Cardiac fibroblast (primary cell): ENCODE results near the gene CYFIP1.

Experiments
- DNase-seq, 2 donors: peaks; one replicate each; pipeline versions ENCODE4 v3.0.0 to v3.0.0-alpha.2; 2010; ENCODE audit warnings: low read depth in 2 of 2
- H3K4me3 ChIP-seq, 2 donors: replicated peaks in 1 of 2; 1 replicate in 1 of 2; 2 replicates in 1 of 2; pipeline ENCODE4 v1.5.1; 2011; ENCODE audit warnings: low read depth in 2 of 2, low read length in 2 of 2, mild to moderate bottlenecking in 2 of 2, moderate library complexity in 1 of 2
- TF ChIP-seq, protein P1 (sequence below): IDR thresholded peaks from one replicate; pipeline ENCODE4 v1.5.1; 2011; ENCODE audit warnings: low read depth, mild to moderate bottlenecking, low read length, inconsistent platforms

CYFIP1 gene

DNA sequence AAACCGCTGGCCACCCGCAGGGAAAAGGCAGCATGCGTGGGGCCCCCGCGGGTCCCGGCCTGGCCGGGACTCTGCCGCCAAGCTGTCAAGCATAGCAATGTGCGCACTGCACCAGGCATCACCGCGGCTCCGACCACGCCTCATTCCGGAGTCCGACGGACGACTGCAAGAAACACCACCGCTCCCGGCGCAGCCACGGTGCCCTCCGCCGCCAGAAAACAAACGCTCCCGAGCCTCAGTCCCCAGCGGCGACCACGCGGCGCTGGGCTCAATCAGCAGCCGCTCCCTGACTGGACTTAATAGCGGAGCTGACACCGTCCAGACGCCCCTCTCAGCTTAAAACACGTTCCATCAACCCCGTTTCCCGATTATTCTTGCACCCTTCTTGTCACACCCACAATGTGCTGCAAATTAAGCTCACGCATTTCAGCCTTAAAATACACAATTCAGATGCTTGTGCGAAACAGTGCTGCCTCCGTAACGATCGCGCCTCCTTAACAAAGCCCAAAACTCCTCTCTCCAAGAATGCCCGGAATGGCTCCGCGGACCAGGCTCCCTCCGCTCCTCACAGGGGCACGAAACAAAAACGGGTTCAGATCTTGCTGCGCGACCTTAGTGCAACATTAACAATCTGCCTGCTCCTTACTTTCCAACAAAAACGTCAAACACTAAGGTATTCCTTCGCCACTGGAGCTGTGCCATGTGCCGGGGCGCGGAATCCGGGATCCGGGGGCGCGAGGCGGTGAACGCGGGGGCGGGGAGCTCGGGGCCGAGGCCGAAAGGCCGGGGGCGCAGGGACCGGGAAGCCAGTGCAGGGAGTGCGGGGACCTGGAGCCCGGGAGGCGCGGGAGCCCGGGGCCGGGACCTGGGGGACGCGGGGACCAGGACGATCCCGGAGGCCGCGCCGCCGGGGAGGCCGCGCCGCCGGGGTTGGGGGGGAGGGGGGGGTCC lies 655 bp downstream of the CYFIP1 start:
- H3K4me3 ChIP-seq = peak overlapping the region; percentile 84 to 90
- TF ChIP-seq, protein P1, sequence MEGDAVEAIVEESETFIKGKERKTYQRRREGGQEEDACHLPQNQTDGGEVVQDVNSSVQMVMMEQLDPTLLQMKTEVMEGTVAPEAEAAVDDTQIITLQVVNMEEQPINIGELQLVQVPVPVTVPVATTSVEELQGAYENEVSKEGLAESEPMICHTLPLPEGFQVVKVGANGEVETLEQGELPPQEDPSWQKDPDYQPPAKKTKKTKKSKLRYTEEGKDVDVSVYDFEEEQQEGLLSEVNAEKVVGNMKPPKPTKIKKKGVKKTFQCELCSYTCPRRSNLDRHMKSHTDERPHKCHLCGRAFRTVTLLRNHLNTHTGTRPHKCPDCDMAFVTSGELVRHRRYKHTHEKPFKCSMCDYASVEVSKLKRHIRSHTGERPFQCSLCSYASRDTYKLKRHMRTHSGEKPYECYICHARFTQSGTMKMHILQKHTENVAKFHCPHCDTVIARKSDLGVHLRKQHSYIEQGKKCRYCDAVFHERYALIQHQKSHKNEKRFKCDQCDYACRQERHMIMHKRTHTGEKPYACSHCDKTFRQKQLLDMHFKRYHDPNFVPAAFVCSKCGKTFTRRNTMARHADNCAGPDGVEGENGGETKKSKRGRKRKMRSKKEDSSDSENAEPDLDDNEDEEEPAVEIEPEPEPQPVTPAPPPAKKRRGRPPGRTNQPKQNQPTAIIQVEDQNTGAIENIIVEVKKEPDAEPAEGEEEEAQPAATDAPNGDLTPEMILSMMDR = no peak
- peak; percentile 55 to 62 for DNase-seq

GRCh38 chr15:22978691-22979237 lies 1.4 kb downstream of the CYFIP1 start:
- peak in 1 of 2 donors; percentile 6 for DNase-seq
- H3K4me3 ChIP-seq = peak overlapping the region; percentile 84 to 90
- TF ChIP-seq, protein P1 = no peak

DNA sequence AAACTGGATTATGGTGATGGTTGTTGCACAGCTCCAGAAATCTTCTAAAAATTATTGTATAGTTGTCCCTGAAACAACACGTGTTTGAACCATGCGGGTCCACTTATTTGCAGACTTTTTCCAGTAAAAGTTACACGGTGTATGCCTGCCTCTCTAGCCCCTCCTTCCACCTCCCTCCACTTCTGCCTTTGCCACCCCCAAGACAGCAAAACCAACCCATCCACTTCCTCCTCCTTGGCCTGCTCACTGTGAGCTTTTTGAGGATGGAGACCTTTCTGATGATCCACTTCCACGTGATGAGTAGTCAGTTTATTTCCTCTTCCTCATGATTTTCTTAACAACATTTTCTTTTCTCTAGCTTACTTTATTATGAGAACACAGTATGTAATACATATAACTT lies 5.4 kb downstream of the CYFIP1 start:
- no peak overlapping the region for H3K4me3 ChIP-seq
- TF ChIP-seq, protein P1 = no peak
- no peak for DNase-seq

- no peak overlapping the region for H3K4me3 ChIP-seq
- no peak for DNase-seq
- TF ChIP-seq, protein P1 = no peak
These were observed 6.2 kb downstream of the CYFIP1 start for GRCh38 chr15:22973987-22974386.

DNA sequence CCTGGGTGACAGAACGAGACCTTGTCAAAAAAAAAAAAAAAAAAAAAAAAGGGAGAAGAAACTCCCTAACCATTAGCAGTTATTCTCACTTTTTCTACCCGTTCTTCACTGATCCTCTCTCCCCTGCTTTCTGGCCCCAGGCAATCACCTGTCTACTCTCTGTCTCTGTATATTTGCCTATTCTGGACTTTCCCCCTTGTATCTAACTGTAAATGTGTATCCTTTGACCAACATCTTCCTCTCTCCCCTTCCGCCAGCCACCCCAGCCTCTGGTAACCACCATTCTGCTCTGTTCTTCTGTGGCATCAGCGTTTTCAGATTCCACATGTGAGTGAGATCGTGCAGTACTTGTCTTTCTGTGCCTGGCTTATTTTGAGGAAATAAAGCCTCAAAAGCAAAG lies 6.9 kb downstream of the CYFIP1 start:
- no peak for DNase-seq
- no peak overlapping the region for H3K4me3 ChIP-seq
- TF ChIP-seq, protein P1 = no peak

- TF ChIP-seq, protein P1 = no peak
- H3K4me3 ChIP-seq = no peak overlapping the region
- no peak for DNase-seq
These were observed 10.7 kb downstream of the CYFIP1 start for GRCh38 chr15:22969489-22969888.
